ENCODE measurements around the gene INTS6. TPM values are rescaled to one million over a fixed set of nuclear protein-coding genes. Genes with fewer than 3 reads are reported as not detected.

Gene INTS6
- total RNA-seq, 1 donor from 2014 or later, result 23.1 TPM

GRCh38 chr13:51325837-51326236 lies 127.0 kb downstream of the INTS6 start:
- H3K4me1 ChIP-seq, result no peaks in the 10 kb centered on the region
- no peak overlapping the region for H3K4me3 ChIP-seq
- intact Hi-C loops (cut with micrococcal nuclease), result no loop called here
- H3K27me3 ChIP-seq (ENCODE audit: low read depth), result no peaks in the 10 kb centered on the region
- no peak for TF ChIP-seq CTCF (IDR thresholded peaks at IDR 0.05; ENCODE audit: borderline replicate concordance)
- no peak overlapping the region for H3K27ac ChIP-seq (replicated peaks)
- no peaks in the 10 kb centered on the region for H3K9me3 ChIP-seq (replicated peaks)
- no peaks in the 10 kb centered on the region for H3K36me3 ChIP-seq
- DNase-seq, result no peak

- no peaks in the 10 kb centered on the region for H3K36me3 ChIP-seq
- no peak for DNase-seq
- H3K27ac ChIP-seq (replicated peaks), result no peak overlapping the region
- no peaks in the 10 kb centered on the region for H3K4me1 ChIP-seq
- no peaks in the 10 kb centered on the region for H3K9me3 ChIP-seq (replicated peaks)
- no peak for TF ChIP-seq CTCF (IDR thresholded peaks at IDR 0.05; ENCODE audit: borderline replicate concordance)
- no peak overlapping the region for H3K4me3 ChIP-seq
- intact Hi-C loops (cut with micrococcal nuclease), result no loop called here
- no peaks in the 10 kb centered on the region for H3K27me3 ChIP-seq (ENCODE audit: low read depth)
Observed at GRCh38 chr13:51324714-51325420, 128.0 kb downstream of the INTS6 start.

DNA sequence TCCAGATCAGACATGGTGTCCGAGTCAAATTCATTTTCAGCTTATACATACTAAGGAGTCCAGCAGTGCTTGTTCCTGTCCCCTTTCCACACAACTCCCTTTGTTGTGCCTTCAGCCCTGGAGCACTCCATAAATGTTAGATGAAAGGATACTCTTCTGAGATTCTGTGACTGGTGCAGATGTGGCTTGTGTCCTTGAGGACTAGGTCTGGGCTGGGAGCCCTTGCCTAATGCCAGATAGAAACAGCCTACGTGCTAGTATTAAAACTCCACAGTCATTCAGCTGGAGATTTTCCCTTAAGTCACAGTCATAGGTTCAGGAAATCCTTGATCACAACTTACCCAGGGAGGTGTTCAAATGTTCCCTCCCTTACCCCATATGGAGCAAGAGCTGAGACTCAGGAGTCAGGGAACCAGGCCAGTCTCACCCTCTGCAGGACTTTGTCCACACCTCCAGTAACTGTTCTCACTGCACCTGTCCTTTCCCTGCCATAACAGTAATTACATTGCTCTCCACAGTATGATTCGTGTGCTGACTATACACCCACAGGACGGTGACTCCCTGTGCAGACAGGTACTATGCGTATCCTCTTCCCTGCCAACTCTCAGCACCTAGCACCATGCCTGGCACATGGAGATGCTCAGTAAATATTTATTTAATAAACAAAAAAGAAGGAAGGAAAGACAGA lies 128.9 kb downstream of the INTS6 start:
- Histone ChIP-seq H3K27ac (replicated peaks) (no peak overlapping the region), H3K4me1 (no peaks in the 10 kb centered on the region), H3K27me3 (ENCODE audit: low read depth) (no peaks in the 10 kb centered on the region), H3K9me3 (replicated peaks) (no peaks in the 10 kb centered on the region), H3K4me3 (no peak overlapping the region), H3K36me3 (no peaks in the 10 kb centered on the region)
- no peak for TF ChIP-seq CTCF (IDR thresholded peaks at IDR 0.05; ENCODE audit: borderline replicate concordance)
- DNase-seq, result no peak
- intact Hi-C loops (cut with micrococcal nuclease), result no loop called here

- Histone ChIP-seq H3K27ac (replicated peaks) (no peak overlapping the region), H3K27me3 (ENCODE audit: low read depth) (no peaks in the 10 kb centered on the region), H3K36me3 (no peaks in the 10 kb centered on the region), H3K4me3 (no peak overlapping the region), H3K9me3 (replicated peaks) (no peaks in the 10 kb centered on the region), H3K4me1 (no peaks in the 10 kb centered on the region)
- intact Hi-C loops (cut with micrococcal nuclease), result no loop called here
- DNase-seq, result no peak
- TF ChIP-seq CTCF (IDR thresholded peaks at IDR 0.05; ENCODE audit: borderline replicate concordance), result no peak
Observed at GRCh38 chr13:51322826-51323225, 130.0 kb downstream of the INTS6 start.

DNA sequence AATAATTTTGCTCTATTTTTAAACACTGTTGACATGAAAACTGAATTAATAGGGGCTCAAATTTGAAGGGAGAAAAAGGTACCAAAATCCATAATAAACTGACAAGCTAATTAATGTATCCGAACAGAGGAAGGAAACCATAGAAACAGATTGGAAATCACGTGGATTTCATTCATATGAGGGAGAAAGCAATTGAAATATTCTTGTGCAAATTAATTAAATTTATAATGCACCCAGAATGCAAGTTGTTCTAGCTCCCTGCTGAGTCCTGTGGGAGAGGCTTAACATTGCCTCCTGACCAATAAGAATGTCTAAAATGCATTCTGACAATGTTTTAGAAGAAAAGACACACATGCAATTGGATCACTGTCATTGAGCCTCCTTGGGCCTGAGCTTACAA lies 131.0 kb downstream of the INTS6 start:
- Histone ChIP-seq H3K4me1 (no peaks in the 10 kb centered on the region), H3K36me3 (no peaks in the 10 kb centered on the region), H3K4me3 (no peak overlapping the region), H3K27me3 (ENCODE audit: low read depth) (no peaks in the 10 kb centered on the region), H3K27ac (replicated peaks) (no peak overlapping the region), H3K9me3 (replicated peaks) (no peaks in the 10 kb centered on the region)
- intact Hi-C loops (cut with micrococcal nuclease), result no loop called here
- no peak for TF ChIP-seq CTCF (IDR thresholded peaks at IDR 0.05; ENCODE audit: borderline replicate concordance)
- no peak for DNase-seq
